ENCODE results near the gene SLC30A5.

The SLC30A5 gene

GRCh38 chr5:69167929-69168328 lies 74.1 kb downstream of the SLC30A5 start:
- DNase-seq: no peak

- no peak for DNase-seq
Measured at GRCh38 chr5:69170495-69170894, 76.7 kb downstream of the SLC30A5 start.

- no peak for DNase-seq
Measured at GRCh38 chr5:69170969-69171368, 77.2 kb downstream of the SLC30A5 start.
